Retinal pigment epithelial cell (primary cell): Measurements from ENCODE around the gene ADORA1.

Experiments
- DNase-seq: peaks from one replicate; pipeline ENCODE4 v3.0.0-alpha.2; 2010; ENCODE audit warnings: low read depth
- H3K4me3 ChIP-seq: 2 replicates; pipeline ENCODE4 v1.5.1; 2011; ENCODE audit warnings: mild to moderate bottlenecking, low read length, control low read depth, moderate library complexity
- CTCF ChIP-seq: conservative IDR thresholded peaks from 2 replicates; pipeline ENCODE4 v1.5.1; 2011; ENCODE audit warnings: low read depth, low read length, control low read depth, inconsistent platforms

ADORA1 gene

GRCh38 chr1:203149188-203149840, 21.8 kb downstream of the ADORA1 start:
- no peak for DNase-seq
- no peak overlapping the region for H3K4me3 ChIP-seq
- TF ChIP-seq CTCF = no peak

- H3K4me3 ChIP-seq = no peak overlapping the region
- TF ChIP-seq CTCF = no peak
- no peak for DNase-seq
These were observed 23.2 kb downstream of the ADORA1 start for GRCh38 chr1:203150511-203151297.

- no peak for DNase-seq
- H3K4me3 ChIP-seq = no peak overlapping the region
- TF ChIP-seq CTCF = no peak
These were observed 24.0 kb downstream of the ADORA1 start for GRCh38 chr1:203151362-203152157.

- no peak for TF ChIP-seq CTCF
- peak; percentile 43 for DNase-seq
- no peak overlapping the region for H3K4me3 ChIP-seq
These were observed 24.9 kb downstream of the ADORA1 start for GRCh38 chr1:203152158-203153034.

GRCh38 chr1:203153051-203153988, 25.8 kb downstream of the ADORA1 start:
- no peak for DNase-seq
- H3K4me3 ChIP-seq = no peak overlapping the region
- TF ChIP-seq CTCF = no peak
